Hematopoietic multipotent progenitor cell treated with erythropoietin and hydrocortisone succinate and interleukin-3 and kit ligand, for 6 days (in vitro differentiated cells): ENCODE results near the gene GOLT1A.

Experiments used
- DNase-seq: peaks from one replicate; pipeline ENCODE4 v3.0.0-alpha.2; 2015

Gene GOLT1A

GRCh38 chr1:204213668-204214662 is at the start of gene GOLT1A:
TSS of gene GOLT1A (minus strand) at chr1:204213988. CDS start at chr1:204213906, 82 bp downstream.
- peak; percentile 83 for DNase-seq

- peak; percentile 39 for DNase-seq
Observed at GRCh38 chr1:204263254-204263910, 49.6 kb upstream of the GOLT1A start.

- no peak for DNase-seq
Observed at GRCh38 chr1:204262506-204263253, 48.9 kb upstream of the GOLT1A start.

GRCh38 chr1:204261746-204262505 is 48.1 kb upstream of the GOLT1A start:
- no peak for DNase-seq

GRCh38 chr1:204261266-204261665 is 47.5 kb upstream of the GOLT1A start:
- DNase-seq, result no peak

- DNase-seq, result no peak
Observed at GRCh38 chr1:204260601-204261197, 46.9 kb upstream of the GOLT1A start.

GRCh38 chr1:204259782-204260181 is 46.0 kb upstream of the GOLT1A start:
- DNase-seq, result no peak

GRCh38 chr1:204259196-204259595 is 45.4 kb upstream of the GOLT1A start:
- DNase-seq, result no peak

- DNase-seq, result peak; percentile 69
Observed at GRCh38 chr1:204258213-204259115, 44.7 kb upstream of the GOLT1A start.

GRCh38 chr1:204257446-204257845 is 43.7 kb upstream of the GOLT1A start:
- DNase-seq, result no peak

GRCh38 chr1:204256531-204256930 is 42.7 kb upstream of the GOLT1A start:
- no peak for DNase-seq

GRCh38 chr1:204255966-204256365 is 42.2 kb upstream of the GOLT1A start:
- no peak for DNase-seq

- DNase-seq, result no peak
Observed at GRCh38 chr1:204255225-204255624, 41.4 kb upstream of the GOLT1A start.

- peak; percentile 62 for DNase-seq
Observed at GRCh38 chr1:204254031-204254661, 40.4 kb upstream of the GOLT1A start.

- DNase-seq, result no peak
Observed at GRCh38 chr1:204251926-204252689, 38.3 kb upstream of the GOLT1A start.

GRCh38 chr1:204251286-204251685 is 37.5 kb upstream of the GOLT1A start:
- no peak for DNase-seq

- no peak for DNase-seq
Observed at GRCh38 chr1:204250428-204251030, 36.7 kb upstream of the GOLT1A start.

GRCh38 chr1:204249736-204250427 is 36.1 kb upstream of the GOLT1A start:
- no peak for DNase-seq

- DNase-seq, result no peak
Observed at GRCh38 chr1:204248954-204249353, 35.2 kb upstream of the GOLT1A start.
